ENCODE results near the gene SLC25A34. TPM values are rescaled to one million over a fixed set of nuclear protein-coding genes. Genes with fewer than 3 reads are reported as not detected.

SLC25A34 gene
- total RNA-seq, 1 donor from 2014 or later, result 3.3 TPM

- H3K36me3 Mint-ChIP-seq (ENCODE audit: low read depth), result no peaks in the 10 kb centered on the region
- H3K4me1 Mint-ChIP-seq, result peaks cover 37% of the 10 kb centered on the region
- no peak for DNase-seq (ENCODE audit: low read depth, low spot score)
- H3K4me3 Mint-ChIP-seq, result peak overlapping the region; percentile 79
- no peak overlapping the region for H3K27ac Mint-ChIP-seq (ENCODE audit: unreplicated experiment)
- H3K9me3 Mint-ChIP-seq, result no peaks in the 10 kb centered on the region
- TF ChIP-seq, protein P1, sequence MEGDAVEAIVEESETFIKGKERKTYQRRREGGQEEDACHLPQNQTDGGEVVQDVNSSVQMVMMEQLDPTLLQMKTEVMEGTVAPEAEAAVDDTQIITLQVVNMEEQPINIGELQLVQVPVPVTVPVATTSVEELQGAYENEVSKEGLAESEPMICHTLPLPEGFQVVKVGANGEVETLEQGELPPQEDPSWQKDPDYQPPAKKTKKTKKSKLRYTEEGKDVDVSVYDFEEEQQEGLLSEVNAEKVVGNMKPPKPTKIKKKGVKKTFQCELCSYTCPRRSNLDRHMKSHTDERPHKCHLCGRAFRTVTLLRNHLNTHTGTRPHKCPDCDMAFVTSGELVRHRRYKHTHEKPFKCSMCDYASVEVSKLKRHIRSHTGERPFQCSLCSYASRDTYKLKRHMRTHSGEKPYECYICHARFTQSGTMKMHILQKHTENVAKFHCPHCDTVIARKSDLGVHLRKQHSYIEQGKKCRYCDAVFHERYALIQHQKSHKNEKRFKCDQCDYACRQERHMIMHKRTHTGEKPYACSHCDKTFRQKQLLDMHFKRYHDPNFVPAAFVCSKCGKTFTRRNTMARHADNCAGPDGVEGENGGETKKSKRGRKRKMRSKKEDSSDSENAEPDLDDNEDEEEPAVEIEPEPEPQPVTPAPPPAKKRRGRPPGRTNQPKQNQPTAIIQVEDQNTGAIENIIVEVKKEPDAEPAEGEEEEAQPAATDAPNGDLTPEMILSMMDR (conservative IDR thresholded peaks at IDR 0.05), result no peak
- H3K27me3 Mint-ChIP-seq (ENCODE audit: low read depth), result peaks cover 47% of the 10 kb centered on the region
These were observed 21.0 kb downstream of the SLC25A34 start for GRCh38 chr1:15757016-15757543.

DNA sequence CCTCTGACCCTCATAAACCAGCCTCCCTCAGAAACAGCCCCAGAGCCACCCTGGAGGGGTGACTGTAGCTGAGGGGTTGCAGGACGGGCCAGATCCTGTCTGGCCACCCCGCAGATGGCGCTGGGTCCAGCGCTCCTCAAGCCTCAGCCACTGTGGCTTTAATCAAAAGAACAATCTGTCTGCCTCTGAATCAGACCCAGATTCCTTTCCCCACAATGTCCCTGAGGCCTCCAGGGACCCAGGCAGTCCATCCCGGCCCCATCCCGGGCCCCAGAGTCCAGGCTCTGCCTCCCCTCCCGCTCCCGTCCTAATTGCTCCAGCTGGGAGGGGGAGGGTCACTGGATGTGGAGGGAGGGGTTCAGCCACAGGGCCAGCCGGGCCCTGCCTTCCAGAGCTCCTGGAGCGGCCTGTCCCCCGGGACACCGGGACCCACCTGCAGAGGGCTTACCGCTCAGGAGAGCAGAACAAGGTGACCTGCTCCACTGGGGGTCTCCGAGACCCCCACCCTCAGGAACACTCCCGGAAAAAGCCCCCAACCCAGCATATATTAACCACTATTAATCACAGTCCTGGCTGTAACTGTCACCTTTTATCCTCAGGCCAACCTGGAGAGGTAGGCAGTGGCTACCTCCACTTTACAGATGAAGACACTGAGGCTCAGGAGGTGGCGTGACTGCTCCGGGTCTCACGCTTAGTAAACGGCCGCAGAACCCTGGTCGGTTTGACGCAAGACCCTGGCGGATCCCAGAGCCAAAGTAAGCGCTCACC lies 21.7 kb downstream of the SLC25A34 start:
- DNase-seq (ENCODE audit: low read depth, low spot score), result no peak
- peak overlapping the region; percentile 50 for H3K27ac Mint-ChIP-seq (ENCODE audit: unreplicated experiment)
- H3K27me3 Mint-ChIP-seq (ENCODE audit: low read depth), result peaks cover 47% of the 10 kb centered on the region
- peaks cover 41% of the 10 kb centered on the region for H3K4me1 Mint-ChIP-seq
- TF ChIP-seq, protein P1 (conservative IDR thresholded peaks at IDR 0.05), result no peak
- H3K9me3 Mint-ChIP-seq, result no peaks in the 10 kb centered on the region
- peak overlapping the region; percentile 87 for H3K4me3 Mint-ChIP-seq
- H3K36me3 Mint-ChIP-seq (ENCODE audit: low read depth), result no peaks in the 10 kb centered on the region

DNA sequence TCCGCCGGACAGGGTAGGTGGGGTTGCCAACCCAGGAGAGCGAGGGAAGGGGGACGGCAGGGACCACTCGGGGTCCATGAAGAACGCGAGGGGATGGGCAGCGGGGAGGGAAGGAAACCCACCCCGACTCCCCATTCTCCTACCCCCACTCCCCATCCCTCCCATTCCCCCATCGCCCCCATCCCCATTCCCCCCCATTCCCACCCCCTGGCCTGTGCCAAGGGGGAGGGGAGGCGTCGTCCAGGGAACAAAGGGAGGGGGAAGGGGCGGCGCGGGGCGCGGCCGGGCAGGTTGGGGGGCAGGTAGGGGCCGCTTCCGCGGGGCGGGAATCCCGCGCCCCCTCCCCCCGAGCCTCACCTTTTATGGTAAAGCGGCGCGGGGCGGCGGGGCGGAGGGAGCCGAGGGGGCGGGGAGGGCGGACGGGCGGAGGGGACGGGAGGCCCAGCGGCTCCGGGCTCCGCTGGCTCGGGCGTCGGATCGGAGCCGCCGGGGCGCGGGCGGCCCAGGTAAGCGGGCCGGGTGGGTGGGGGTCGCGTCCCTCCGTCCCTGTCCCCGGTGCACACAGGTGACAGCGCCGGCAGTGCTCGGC lies 22.4 kb downstream of the SLC25A34 start, which contains the start of gene FBLIM1:
TSS of gene FBLIM1 (plus strand) at position 453 of the 589 bp plus-strand sequence. CDS start 6,189 bp downstream, outside the sequence.
- no peaks in the 10 kb centered on the region for H3K9me3 Mint-ChIP-seq
- TF ChIP-seq, protein P1 (conservative IDR thresholded peaks at IDR 0.05), result no peak
- no peak for DNase-seq (ENCODE audit: low read depth, low spot score)

GRCh38 chr1:15758953-15759661 lies 23.0 kb downstream of the SLC25A34 start:
- no peak for DNase-seq (ENCODE audit: low read depth, low spot score)
- peaks cover 42% of the 10 kb centered on the region for H3K4me1 Mint-ChIP-seq
- H3K27me3 Mint-ChIP-seq (ENCODE audit: low read depth), result peaks cover 47% of the 10 kb centered on the region
- TF ChIP-seq, protein P1 (conservative IDR thresholded peaks at IDR 0.05), result no peak
- no peak overlapping the region for H3K27ac Mint-ChIP-seq (ENCODE audit: unreplicated experiment)
- H3K9me3 Mint-ChIP-seq, result no peaks in the 10 kb centered on the region
- no peaks in the 10 kb centered on the region for H3K36me3 Mint-ChIP-seq (ENCODE audit: low read depth)
- H3K4me3 Mint-ChIP-seq, result peak overlapping the region; percentile 83

More for the DNA sequence above, 22.4 kb downstream of the SLC25A34 start, which contains the start of gene FBLIM1:
- peaks cover 47% of the 10 kb centered on the region for H3K27me3 Mint-ChIP-seq (ENCODE audit: low read depth)
- H3K36me3 Mint-ChIP-seq (ENCODE audit: low read depth), result no peaks in the 10 kb centered on the region
- peak within 1 kb of the TSS; percentile 50 for H3K27ac Mint-ChIP-seq (ENCODE audit: unreplicated experiment)
- peak within 1 kb of the TSS; percentile 87 for H3K4me3 Mint-ChIP-seq
- H3K4me1 Mint-ChIP-seq, result peaks cover 42% of the 10 kb centered on the region

DNA sequence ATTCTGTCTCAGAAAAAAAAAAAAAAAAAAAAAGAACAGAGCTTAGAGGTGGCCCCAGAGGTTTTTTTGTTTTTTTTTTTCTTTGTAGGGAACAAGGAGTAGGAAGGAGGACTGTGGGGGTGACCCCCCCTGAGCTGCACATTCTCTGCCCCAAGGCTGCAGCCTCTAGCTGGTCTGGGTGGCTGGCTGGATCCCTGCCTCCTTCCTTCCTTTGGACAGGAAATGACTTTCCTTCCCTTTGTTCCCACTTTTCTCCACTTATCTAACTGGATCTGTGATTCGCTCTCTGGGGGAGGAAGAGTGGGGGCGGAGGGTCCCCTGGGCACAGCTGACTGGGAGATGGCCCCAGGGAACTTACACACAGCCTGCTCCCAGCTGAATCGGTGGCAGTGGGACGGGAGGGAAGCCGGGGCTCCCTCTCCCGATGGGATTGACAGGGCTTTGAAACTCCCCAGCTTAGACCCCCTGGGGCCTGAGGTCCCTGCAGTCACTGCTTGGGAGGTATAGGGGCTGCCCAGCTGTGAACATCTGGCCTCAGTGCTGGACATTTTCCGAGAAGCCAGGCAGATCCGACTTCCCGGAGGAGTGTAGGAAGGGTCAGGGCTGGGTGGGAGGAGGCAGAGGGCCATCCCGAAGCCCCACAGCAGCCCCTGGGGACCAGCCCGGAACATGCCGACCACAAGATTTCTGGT lies 24.6 kb downstream of the SLC25A34 start:
- Mint-ChIP-seq H3K4me1 (peaks cover 37% of the 10 kb centered on the region), H3K9me3 (no peaks in the 10 kb centered on the region), H3K27ac (ENCODE audit: unreplicated experiment) (peak overlapping the region; percentile 89), H3K27me3 (ENCODE audit: low read depth) (peaks cover 43% of the 10 kb centered on the region), H3K4me3 (peak overlapping the region; percentile 83), H3K36me3 (ENCODE audit: low read depth) (no peaks in the 10 kb centered on the region)
- TF ChIP-seq, protein P1 (conservative IDR thresholded peaks at IDR 0.05), result no peak
- DNase-seq (ENCODE audit: low read depth, low spot score), result no peak

Measured in neural crest cell (in vitro differentiated cells).